Lower lobe of right lung (tissue), 2 donors: ENCODE data around the gene ACAP2. TPM values are rescaled to one million over a fixed set of nuclear protein-coding genes. Genes with fewer than 3 reads are reported as not detected.

Source experiments
- ATAC-seq, 2 donors: fragments of 200-7000 bp; cut with Tn5 transposase; one replicate each; pipeline ENCODE4 v1.9.1; 2020 to 2022; ENCODE audit warnings: mild to moderate bottlenecking in 2 of 2, moderate library complexity in 2 of 2
- DNase-seq: peaks from one replicate; pipeline ENCODE4 v3.0.0-alpha.2; 2020
- H3K27ac ChIP-seq: fragments of 200-600 bp; one replicate; pipeline ENCODE4 v1.8.0; 2022
- H3K27me3 ChIP-seq: fragments of 200-600 bp; one replicate; pipeline ENCODE4 v1.8.0; 2022; ENCODE audit warnings: low read depth
- H3K36me3 ChIP-seq: fragments of 200-600 bp; one replicate; pipeline ENCODE4 v1.8.0; 2022; ENCODE audit warnings: mild to moderate bottlenecking
- H3K4me1 ChIP-seq: fragments of 200-600 bp; one replicate; pipeline ENCODE4 v1.8.0; 2022
- H3K4me3 ChIP-seq: fragments of 200-600 bp; one replicate; pipeline ENCODE4 v1.8.0; 2022; ENCODE audit warnings: mild to moderate bottlenecking
- H3K9me3 ChIP-seq: fragments of 200-600 bp; one replicate; pipeline ENCODE4 v1.8.0; 2022
- CTCF ChIP-seq: fragments of 200-600 bp; IDR thresholded peaks from one replicate; pipeline ENCODE4 v1.8.0; 2022; ENCODE audit warnings: antibody characterized with exemption, mild to moderate bottlenecking
- intact Hi-C: fragments of 100-400 bp; cut with DNase I; formaldehyde crosslinking; loops from one replicate; pipeline ENCODE4 v1.11.0; 2022
- total RNA-seq: library from RNA; stranded (reverse); fragmentation: NEBNext Ultra II Directional; extraction: Animal tissue kit (Norgen Biotek cat#: 25700); gene quantifications from one replicate; pipeline ENCODE4 v1.2.1, GENCODE V29; 2021
- donor health status: DM: no; HTN: yes; CAD: no; lungs with severe emphysema.

The ACAP2 gene
- total RNA-seq, 1 donor from 2014 or later = 68.9 TPM

GRCh38 chr3:195260280-195260905 lies 182.4 kb downstream of the ACAP2 start:
- Histone ChIP-seq H3K4me1 (peaks cover 38% of the 10 kb centered on the region), H3K27ac (peak overlapping the region; percentile 95), H3K4me3 (peak overlapping the region; percentile 72), H3K27me3 (no peaks in the 10 kb centered on the region), H3K36me3 (no peaks in the 10 kb centered on the region), H3K9me3 (no peaks in the 10 kb centered on the region)
- peak; percentile 31 for TF ChIP-seq CTCF
- ATAC-seq (peak; percentile 32 to 42), DNase-seq (no peak)
- intact Hi-C loops = loop anchor here (10.0 kb wide), 1 partner anchor 576 kb away; the partner anchor contains the start of gene FAM43A

- peak overlapping the region; percentile 95 for H3K27ac ChIP-seq
- H3K4me1 ChIP-seq = peaks cover 38% of the 10 kb centered on the region
- ATAC-seq (peak; percentile 91 to 96), DNase-seq (peak; percentile 92)
- peak; percentile 57 for TF ChIP-seq CTCF
- intact Hi-C loops = loop anchor here (10.0 kb wide), 1 partner anchor 575 kb away; the partner anchor contains the start of gene FAM43A
- peak overlapping the region; percentile 72 for H3K4me3 ChIP-seq
- H3K27me3 ChIP-seq = no peaks in the 10 kb centered on the region
- no peaks in the 10 kb centered on the region for H3K9me3 ChIP-seq
- no peaks in the 10 kb centered on the region for H3K36me3 ChIP-seq
Observed at GRCh38 chr3:195259475-195260279, 183.1 kb downstream of the ACAP2 start.

GRCh38 chr3:195259154-195259474 lies 183.7 kb downstream of the ACAP2 start:
- no peak for TF ChIP-seq CTCF
- H3K27ac ChIP-seq = peak overlapping the region; percentile 95
- no peaks in the 10 kb centered on the region for H3K36me3 ChIP-seq
- DNase-seq (no peak), ATAC-seq (peak in 1 of 2 donors; percentile 2)
- no peaks in the 10 kb centered on the region for H3K9me3 ChIP-seq
- H3K4me3 ChIP-seq = peak overlapping the region; percentile 72
- intact Hi-C loops = no loop called here
- peaks cover 38% of the 10 kb centered on the region for H3K4me1 ChIP-seq
- no peaks in the 10 kb centered on the region for H3K27me3 ChIP-seq

- H3K27ac ChIP-seq = peak overlapping the region; percentile 95
- intact Hi-C loops = no loop called here
- H3K9me3 ChIP-seq = no peaks in the 10 kb centered on the region
- ATAC-seq (no peak), DNase-seq (no peak)
- no peaks in the 10 kb centered on the region for H3K36me3 ChIP-seq
- TF ChIP-seq CTCF = no peak
- H3K4me1 ChIP-seq = peaks cover 34% of the 10 kb centered on the region
- no peak overlapping the region for H3K4me3 ChIP-seq
- H3K27me3 ChIP-seq = no peaks in the 10 kb centered on the region
Observed at GRCh38 chr3:195258449-195259153, 184.2 kb downstream of the ACAP2 start.
